GM12875 (cell line): ENCODE data around the gene COX17.

ENCODE experiments used
- H3K4me3 ChIP-seq: one replicate; pipeline ENCODE4 v1.5.1; 2011; ENCODE audit warnings: low read depth, low read length, control low read depth
- TF ChIP-seq, protein P1 (sequence below): IDR thresholded peaks from 2 replicates; pipeline ENCODE4 v1.5.1; 2011; ENCODE audit warnings: low read depth, mild to moderate bottlenecking, control low read depth, inconsistent platforms, low read length, moderate library complexity, borderline replicate concordance; ENCODE audit not compliant: insufficient read depth

Gene COX17

GRCh38 chr3:119664370-119664769, 12.8 kb downstream of the COX17 start:
- no peak overlapping the region for H3K4me3 ChIP-seq
- TF ChIP-seq, protein P1, sequence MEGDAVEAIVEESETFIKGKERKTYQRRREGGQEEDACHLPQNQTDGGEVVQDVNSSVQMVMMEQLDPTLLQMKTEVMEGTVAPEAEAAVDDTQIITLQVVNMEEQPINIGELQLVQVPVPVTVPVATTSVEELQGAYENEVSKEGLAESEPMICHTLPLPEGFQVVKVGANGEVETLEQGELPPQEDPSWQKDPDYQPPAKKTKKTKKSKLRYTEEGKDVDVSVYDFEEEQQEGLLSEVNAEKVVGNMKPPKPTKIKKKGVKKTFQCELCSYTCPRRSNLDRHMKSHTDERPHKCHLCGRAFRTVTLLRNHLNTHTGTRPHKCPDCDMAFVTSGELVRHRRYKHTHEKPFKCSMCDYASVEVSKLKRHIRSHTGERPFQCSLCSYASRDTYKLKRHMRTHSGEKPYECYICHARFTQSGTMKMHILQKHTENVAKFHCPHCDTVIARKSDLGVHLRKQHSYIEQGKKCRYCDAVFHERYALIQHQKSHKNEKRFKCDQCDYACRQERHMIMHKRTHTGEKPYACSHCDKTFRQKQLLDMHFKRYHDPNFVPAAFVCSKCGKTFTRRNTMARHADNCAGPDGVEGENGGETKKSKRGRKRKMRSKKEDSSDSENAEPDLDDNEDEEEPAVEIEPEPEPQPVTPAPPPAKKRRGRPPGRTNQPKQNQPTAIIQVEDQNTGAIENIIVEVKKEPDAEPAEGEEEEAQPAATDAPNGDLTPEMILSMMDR: no peak

DNA sequence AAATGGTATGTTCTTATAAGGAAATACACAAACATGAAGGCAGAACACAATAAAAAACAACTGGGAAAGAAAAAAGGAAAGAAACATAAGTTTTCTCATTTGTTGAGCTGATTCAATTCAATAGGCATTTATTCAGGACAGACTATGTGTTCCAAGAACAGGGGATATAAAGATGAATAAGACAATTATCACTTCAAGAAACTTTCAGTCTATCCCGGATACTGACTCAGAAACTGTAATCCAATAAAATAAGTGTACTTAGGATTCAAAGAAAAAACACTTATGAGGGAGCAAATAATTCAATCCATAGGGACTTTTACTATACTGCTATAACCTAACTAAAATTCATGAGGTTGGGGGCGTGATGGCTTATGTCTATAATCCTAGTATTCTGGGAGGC, 13.3 kb downstream of the COX17 start:
- no peak overlapping the region for H3K4me3 ChIP-seq
- TF ChIP-seq, protein P1: no peak

DNA sequence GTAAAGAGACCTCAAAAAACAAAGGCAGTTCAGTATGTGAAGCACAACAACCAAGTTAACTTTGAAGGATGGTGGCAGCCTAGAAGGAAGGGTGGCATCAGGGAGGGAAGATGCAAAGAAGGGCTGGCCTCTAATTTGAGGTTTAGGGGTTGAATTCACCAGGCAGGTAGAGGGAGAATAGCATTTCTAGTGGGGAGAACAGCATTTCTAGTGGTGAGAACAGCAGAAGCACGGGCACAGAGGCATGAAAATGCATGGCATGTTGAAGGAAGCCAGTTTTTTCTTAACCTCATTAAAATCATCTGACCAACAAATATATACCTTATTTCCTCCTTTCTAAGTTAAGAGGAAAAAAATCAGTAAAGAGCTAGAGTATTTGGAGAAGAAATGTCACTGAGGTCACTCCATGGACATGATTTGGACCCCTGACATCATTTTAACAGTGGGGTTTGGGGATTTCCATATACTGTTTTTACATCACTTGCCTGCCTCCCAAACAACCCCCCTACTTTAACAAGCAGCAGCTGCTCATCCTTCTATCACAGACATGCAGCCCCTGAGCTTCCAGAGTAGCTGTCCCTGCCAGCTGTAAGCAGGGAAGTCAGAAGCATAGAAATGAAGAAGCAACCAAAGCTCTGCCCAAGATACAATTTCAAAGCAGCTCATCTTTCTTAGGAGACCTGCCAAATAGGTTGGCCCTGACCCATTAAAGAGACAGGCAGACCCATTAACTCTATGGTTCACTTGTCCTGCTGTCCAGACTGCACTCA, 14.4 kb downstream of the COX17 start:
- H3K4me3 ChIP-seq: no peak overlapping the region
- TF ChIP-seq, protein P1: peak; percentile 35; the same call in 1 of the 2 replicates

GRCh38 chr3:119660474-119661440, 16.4 kb downstream of the COX17 start, which contains the start of gene POPDC2:
TSS of gene POPDC2 (minus strand) at chr3:119660589. CDS start at chr3:119660423, 166 bp downstream.
- TF ChIP-seq, protein P1: no peak
- H3K4me3 ChIP-seq: no peak within 1 kb of the TSS

- TF ChIP-seq, protein P1: no peak
- H3K4me3 ChIP-seq: no peak overlapping the region
Measured at GRCh38 chr3:119659606-119660291, 17.5 kb downstream of the COX17 start.

DNA sequence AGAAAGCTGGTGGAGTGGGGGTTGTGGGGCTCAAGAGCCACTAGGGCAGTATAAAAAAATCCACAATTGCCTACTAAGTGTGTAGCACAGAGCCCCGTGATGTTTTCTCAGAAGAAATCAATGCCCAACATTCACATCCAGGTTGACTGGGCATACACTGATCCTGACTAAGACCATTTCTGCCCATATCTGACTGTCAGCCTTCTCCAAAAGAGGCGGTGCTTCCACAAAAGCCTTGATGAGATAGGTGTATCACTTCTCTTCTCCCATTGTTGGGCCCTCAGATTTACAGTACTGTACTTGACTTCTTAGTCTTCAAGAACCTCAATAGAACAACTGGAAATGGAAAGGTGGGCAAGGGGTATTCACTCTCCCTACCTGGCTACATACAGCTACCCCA, 18.2 kb downstream of the COX17 start:
- TF ChIP-seq, protein P1: no peak
- no peak overlapping the region for H3K4me3 ChIP-seq
